Stimulated activated CD8-positive, alpha-beta memory T cell treated with anti-CD3 and anti-CD28 coated beads, Interleukin-2, amount 100 ng/mL, for 48 hours (primary cell): ENCODE results near the gene ATAD3A.

Experiments
- DNase-seq, 2 donors: peaks; one replicate each; pipeline ENCODE4 v3.0.0-alpha.2; 2020; ENCODE audit warnings: low read depth in 2 of 2

Gene ATAD3A

GRCh38 chr1:1539310-1540089, 27.5 kb downstream of the ATAD3A start:
- no peak for DNase-seq

DNA sequence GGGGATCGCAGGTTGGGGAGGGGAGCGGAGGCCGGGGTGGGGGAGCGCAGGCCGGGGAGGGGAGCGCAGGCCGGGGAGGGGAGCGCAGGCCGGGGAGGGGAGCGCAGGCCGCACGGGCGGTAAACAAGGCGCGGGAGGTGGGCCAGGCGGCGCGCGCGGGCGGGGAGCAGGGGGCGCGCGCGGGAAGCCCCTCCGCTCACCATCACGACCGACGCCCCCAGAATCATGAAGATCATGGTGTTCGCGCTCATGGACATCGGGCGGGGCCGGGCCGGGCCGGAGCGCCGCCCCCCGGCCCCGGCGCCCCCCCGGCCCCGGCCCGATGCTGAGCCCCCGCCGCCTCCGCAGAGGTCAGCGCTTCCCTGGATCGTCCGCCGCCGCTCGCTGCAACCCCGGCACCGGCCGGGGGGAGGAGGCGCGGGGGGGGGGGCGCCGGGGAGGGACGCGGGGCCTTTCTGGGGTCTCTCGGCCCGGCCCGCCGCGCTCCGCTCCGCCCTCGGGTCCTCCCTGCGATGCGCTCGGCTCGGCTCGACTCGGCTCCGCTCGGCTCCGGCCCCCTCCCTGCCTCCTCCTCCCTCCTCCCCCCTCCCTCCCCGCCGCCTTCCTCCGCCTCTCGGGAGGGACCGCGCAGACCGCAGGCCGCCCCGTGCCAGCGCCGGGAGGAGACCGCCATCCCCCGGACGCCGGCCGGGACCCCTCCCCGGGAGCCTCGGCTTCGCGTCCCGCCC, 28.3 kb downstream of the ATAD3A start, which contains the start of gene TMEM240:
Gene TMEM240 (minus strand): TSS at position 535 of the 728 bp plus-strand sequence. CDS start 278 bp downstream, at position 257.
- DNase-seq, result peak; percentile 44 to 47

- no peak for DNase-seq
Measured at GRCh38 chr1:1540818-1541628, 29.1 kb downstream of the ATAD3A start.

DNA sequence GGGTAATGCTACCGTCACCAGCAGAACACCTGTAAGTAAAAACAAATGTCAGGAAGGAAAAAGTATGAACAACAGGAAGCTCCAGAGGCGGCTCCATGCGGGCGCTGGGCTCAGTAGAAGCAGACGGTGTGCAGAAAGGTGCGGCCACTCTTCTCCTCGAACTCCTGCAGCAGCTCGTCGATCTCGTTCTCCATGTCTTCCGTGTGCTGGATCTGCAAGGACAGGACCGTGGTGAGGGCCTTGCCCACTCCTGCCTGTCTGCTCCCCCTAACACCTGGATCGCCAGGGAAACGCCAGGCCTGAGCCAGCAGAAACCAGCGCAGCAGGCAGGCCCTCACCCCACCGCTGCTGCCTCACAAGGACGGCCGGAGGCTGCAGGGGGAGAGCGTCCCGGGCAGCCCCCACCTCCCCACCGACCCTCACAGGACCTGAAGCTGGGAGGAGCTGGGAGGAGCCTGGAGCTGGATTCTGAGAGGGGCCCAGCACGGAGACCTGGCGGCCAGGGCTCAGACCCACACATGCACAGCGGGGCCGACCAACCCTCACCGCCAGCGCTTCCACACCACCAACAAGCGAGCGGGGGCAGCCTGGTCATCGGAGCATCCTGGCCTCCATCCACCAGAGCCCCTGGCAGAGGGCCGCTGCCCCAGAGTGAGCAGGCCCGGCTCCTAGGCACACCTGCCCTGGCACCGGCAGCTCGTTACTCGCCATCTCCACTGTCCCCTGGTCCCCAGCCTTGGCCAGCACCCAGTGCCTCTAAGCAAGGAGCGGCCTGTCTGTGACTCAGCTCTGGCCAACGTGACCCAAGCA, 30.2 kb downstream of the ATAD3A start:
- DNase-seq, result no peak

DNA sequence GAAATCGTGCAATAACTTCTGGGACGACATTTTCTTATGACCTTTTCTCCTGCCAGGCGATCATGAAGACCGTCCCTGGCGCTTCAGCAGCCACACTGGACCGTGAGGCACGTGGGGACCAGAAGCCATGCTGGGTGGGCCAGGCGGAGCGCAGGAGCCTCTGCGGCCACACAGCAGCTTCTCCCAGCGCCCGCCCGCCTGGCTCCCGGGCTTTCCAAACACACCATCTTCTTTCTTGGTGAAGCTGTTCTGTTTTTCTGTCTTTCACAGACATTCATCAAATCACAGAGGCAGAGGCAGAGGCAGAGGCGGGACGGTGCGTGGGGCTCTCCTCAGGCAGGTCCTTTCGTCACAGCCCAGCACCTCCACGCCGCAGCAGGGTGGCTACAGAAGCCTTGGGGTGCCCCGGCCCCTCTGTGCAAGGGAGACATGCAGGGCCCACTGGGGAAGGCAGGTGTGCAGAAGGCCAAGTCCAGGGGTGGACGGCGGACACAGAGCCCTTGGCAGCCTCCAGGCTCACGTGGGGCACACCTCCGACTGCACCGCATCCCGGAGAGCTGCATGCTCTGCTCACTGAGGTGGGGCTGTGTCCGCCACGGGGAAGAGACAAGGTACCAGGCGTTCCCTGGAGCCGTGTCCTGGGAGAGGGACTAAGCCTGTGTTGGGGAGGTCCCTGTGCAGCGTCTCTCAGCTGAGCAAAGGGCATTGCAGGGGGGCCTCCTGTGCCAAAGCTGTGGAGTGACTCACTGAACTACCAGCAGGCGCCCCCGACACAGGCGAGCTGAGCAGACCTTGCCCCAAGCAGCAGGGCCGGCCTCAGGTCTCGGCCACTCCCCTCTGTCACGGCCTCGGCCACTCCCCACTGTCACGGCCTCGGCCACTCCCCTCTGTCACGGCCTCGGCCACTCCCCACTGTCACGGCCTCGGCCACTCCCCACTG, 31.1 kb downstream of the ATAD3A start:
- DNase-seq, result no peak

- no peak for DNase-seq
Measured at GRCh38 chr1:1543706-1544099, 31.7 kb downstream of the ATAD3A start.

GRCh38 chr1:1544544-1544943, 32.6 kb downstream of the ATAD3A start:
- no peak for DNase-seq

DNA sequence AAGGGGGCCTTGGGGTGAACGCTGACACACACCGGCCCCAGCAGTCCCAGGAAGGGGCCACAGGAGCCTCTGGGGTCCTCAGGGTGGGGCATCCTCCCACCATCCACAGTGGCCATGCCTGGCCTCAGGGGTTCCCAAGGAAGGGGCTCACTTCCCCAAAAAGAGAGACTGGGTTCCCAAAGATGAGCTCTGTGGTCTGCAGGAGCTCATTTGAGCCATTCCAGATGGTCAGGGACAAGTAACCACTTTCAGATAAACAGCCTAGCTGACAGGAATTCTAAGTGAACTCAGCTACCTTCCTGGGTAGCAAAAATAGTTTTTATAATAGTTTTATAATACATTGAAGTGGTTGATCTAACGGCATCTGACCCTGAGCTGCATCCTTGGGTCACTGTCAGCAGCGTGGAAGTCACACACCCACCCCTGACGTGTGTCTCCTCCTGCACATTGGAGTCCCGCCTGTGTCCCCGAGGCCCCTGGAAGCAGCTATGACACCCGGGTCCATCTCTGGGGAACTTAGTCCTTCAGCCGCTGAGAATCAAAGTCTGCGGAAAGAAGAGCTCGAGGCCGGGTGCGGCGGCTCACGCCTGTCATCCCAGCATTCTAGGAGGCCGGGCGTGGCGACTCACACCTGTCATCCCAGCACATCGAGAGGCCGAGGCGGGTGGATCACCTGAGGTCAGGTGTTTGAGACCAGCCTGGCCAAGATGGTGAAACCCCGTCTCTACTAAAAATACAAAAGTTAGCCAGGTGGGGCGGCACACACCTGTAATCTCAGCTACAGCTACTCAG, 34.2 kb downstream of the ATAD3A start:
- no peak for DNase-seq

DNA sequence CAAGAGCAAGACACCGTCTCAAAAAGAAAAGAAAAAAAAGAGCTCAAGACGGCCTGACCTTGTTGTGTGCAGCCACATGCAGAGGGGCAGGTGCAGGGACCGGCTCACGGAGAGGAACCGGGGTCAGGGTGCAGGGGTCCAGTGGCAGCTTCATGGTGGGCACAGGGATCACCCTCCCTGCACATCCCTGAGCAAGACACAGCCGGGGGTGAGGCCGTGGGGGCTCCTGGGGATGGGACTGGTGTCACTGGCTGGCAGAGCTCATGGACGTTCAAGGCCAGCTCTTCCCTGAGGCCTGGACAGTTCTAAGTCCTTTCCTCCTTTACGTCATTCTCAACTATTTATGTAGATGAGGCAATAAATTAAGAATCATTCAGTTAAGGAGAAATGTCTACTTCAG, 35.0 kb downstream of the ATAD3A start:
- no peak for DNase-seq

GRCh38 chr1:1547476-1547875, 35.5 kb downstream of the ATAD3A start:
- no peak for DNase-seq

DNA sequence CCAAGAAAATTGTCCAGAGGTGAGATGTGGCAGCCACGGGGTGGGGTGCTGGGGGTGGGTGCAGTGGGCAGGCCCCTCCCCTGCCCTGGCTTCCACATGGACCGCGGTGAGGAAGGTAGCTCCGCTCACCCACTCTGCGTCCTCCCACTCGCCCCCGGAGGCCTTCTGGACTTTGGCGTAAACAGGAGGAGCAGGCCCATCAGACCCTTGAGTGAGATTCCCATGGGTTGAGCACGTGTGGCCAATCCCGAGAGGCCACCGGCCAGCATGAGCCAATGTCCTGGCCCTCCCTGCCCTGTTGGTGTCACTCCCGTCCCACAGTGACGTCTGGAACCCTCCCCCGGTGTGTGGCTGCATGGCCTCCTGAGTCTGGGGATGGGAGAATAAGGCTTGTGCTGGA, 36.6 kb downstream of the ATAD3A start:
- no peak for DNase-seq

GRCh38 chr1:1550087-1550486, 38.1 kb downstream of the ATAD3A start:
- DNase-seq, result no peak

- no peak for DNase-seq
Measured at GRCh38 chr1:1550591-1551432, 38.9 kb downstream of the ATAD3A start.

DNA sequence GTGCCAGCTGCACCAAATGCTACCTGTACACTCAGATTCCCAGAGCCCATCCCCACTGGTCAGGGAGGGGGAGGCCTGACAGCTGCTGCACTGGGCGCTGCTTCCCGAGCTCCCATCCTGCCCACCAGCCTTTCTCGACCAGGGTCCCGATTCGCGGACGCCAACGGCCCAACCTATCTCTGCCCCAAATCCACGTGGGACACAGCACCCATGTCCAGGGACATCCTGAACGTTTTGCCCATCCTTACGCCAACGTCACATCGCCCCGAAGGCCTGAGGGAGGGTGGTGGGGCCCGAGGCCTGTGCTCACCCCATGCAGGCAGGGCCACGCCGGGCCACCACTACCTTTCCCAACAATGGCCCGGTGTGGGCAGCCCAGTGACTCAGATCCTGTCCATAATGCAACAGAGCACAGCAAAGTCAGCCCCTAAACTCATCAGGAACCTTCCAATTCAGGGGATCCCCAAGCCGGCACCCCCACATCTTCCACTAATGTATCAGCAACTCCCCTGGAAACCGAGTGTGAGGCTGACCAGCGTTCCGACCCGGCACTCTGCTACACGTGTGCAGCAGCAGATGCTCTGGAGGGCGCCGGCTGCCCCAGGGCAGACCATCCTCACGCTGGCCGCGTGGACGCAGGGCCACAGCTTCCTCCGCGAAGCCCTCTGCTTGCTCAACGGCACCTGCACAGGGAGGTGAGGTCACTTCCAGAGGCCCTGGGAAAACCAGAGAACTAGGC, 39.7 kb downstream of the ATAD3A start:
- no peak for DNase-seq

DNA sequence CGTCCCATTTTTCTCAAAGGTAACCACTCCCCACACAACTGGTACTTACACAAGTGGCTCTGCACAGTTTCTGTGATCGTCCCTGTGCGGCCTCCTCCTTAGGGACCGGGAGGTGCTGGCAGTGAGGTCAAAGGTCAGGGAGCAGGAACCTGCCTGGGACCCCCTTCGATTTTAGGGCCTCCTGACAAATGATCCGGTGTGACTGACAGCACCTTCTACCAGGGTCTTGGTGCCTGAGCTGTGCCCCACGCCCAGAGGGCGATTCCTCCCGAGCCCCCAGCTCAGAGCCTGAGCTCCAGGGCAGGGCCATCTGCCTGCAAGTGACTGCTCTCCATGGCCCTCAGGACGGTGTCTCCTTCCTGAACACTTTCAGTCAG, 40.3 kb downstream of the ATAD3A start:
- no peak for DNase-seq

DNA sequence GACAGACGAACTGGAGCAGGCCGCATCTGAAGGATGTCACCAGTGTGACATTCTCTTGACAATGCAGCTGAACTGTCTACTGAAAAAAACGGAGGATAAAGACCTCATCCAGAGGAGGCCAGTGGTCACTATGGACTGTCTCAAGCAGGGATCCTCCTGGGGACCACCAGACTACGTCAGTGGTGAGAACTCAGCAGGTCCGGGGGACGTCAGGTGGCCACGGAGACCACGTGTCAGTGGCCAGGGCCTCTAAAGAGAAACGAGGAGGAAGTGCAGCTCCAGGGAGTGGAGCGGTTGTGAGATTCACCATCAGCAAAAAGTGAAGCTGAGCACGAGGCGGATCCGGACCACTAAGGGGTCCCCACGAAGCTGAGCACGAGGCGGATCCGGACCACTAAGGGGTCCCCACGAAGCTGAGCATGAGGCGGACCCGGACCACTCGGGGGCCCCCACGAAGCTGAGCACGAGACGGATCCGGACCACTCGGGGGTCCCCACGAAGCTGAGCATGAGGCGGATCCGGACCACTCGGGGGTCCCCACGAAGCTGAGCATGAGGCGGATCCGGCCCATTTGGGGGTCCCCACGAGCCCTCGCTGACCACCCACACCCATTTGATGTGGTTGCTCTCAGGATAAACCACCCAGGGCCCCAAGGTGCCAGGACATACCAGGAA, 42.0 kb downstream of the ATAD3A start:
- no peak for DNase-seq

GRCh38 chr1:1554550-1554925, 42.6 kb downstream of the ATAD3A start:
- no peak for DNase-seq
